ENCODE results near the gene RTL10. TPM values are rescaled to one million over a fixed set of nuclear protein-coding genes. Genes with fewer than 3 reads are reported as not detected.

RTL10 gene
- total and polyA plus RNA-seq, 2 of the 13 experiments (the other 11 are each of a cell fraction or from before 2014, with no cell fraction given), result 14.1 to 15.8 TPM

DNA sequence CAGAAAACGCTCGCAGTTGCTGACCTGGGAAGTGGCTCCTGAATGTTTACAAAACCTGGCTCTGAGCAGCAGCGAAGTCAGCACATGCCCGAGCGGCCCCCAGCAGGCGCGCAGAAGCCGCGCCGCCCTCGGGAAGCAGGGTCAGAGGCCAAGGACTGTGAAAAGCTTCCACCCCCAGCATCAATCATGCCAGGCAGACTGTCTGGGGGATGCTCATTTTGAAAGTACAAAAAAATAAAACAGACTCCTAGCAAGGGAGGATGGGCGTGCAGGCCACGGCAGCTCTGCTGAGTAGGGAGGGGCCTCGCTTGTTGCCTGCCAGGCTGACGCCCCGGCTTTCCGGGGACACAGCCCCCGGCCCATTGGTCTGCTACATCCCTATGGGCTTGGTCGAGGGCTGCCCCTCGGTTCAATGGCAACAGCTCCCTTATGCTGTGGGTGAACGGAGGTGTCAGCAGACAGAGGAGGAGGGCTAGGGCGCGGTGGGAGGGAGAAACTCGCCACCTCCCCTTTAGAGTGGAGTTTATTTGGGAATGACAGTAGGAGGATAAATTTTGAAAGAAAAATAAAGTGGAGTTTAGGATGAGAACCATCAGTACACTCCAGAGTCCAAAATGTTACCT lies 37.7 kb upstream of the RTL10 start (continued):
- TF ChIP-seq PBX2 (CRISPR knock-in tag; IDR thresholded peaks at IDR 0.05) (peak; percentile 42; the same call in 1 of the 2 replicates), HMGXB3 (CRISPR knock-in tag; IDR thresholded peaks at IDR 0.05; ENCODE audit: borderline replicate concordance) (peak; percentile 79), THAP9 (CRISPR knock-in tag; IDR thresholded peaks at IDR 0.05; ENCODE audit: borderline replicate concordance) (peak; percentile 86), ZNF335 (CRISPR knock-in tag; IDR thresholded peaks at IDR 0.05) (peak; percentile 85), ZNF121 (CRISPR knock-in tag; IDR thresholded peaks at IDR 0.05) (peak; percentile 60), ZNF678 (CRISPR knock-in tag; IDR thresholded peaks at IDR 0.05) (peak; percentile 97; the same call in 1 of the 2 replicates), ARID2 (CRISPR knock-in tag; IDR thresholded peaks at IDR 0.05; ENCODE audit: borderline replicate concordance) (peak; percentile 96; the same call in 1 of the 2 replicates), CEBPZ (IDR thresholded peaks at IDR 0.05; ENCODE audit: low read length) (no peak), ZNF281 (CRISPR knock-in tag; IDR thresholded peaks at IDR 0.05; ENCODE audit: borderline replicate concordance) (peak; percentile 81), ATRX (CRISPR knock-in tag; IDR thresholded peaks at IDR 0.05; ENCODE audit: borderline replicate concordance) (no peak), ZNF562 (CRISPR knock-in tag; IDR thresholded peaks at IDR 0.05; ENCODE audit: borderline replicate concordance) (no peak)
- TF ChIP-seq, protein P1, sequence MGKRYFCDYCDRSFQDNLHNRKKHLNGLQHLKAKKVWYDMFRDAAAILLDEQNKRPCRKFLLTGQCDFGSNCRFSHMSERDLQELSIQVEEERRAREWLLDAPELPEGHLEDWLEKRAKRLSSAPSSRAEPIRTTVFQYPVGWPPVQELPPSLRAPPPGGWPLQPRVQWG (CRISPR knock-in tag; IDR thresholded peaks at IDR 0.05; ENCODE audit: borderline replicate concordance, low read depth), result 0 out of 2 replicates have a peak, but pooled peaks have one; percentile 49

Measured in HepG2 (cell line).